Heart left ventricle (tissue), 16 donors: ENCODE measurements around the gene RBBP5. TPM values are rescaled to one million over a fixed set of nuclear protein-coding genes. Genes with fewer than 3 reads are reported as not detected.

Experiments
- ATAC-seq, 4 donors: fragments of 200-7000 bp; cut with Tn5 transposase; one replicate each; pipeline ENCODE4 v1.9.1; 2020 to 2022; ENCODE audit warnings: moderate library complexity in 4 of 4, mild to moderate bottlenecking in 3 of 4, moderate number of reproducible peaks in 1 of 4
- DNase-seq, 5 donors: peaks; one replicate each; pipeline ENCODE4 v3.0.0-alpha.2; 2020
- H3K27ac ChIP-seq, 12 donors: fragments of 200-600 bp; sonication (generic) in 4 of 12; one replicate each; pipeline versions ENCODE4 v1.5.0 to v1.8.0; 2016 to 2022; ENCODE audit warnings: mild to moderate bottlenecking in 2 of 12
- H3K27me3 ChIP-seq, 9 donors: fragments of 200-600 bp; sonication (generic) in 2 of 9; one replicate each; pipeline versions ENCODE4 v1.5.1 to v1.8.0; 2016 to 2022; ENCODE audit warnings: mild to moderate bottlenecking in 3 of 9
- H3K36me3 ChIP-seq, 9 donors: fragments of 200-600 bp; sonication (generic) in 2 of 9; one replicate each; pipeline versions ENCODE4 v1.5.0 to v1.8.0; 2018 to 2022; ENCODE audit warnings: mild to moderate bottlenecking in 2 of 9
- H3K4me1 ChIP-seq, 12 donors: fragments of 200-600 bp; sonication (generic) in 4 of 12; one replicate each; pipeline versions ENCODE4 v1.5.0 to v1.8.0; 2016 to 2022; ENCODE audit warnings: mild to moderate bottlenecking in 3 of 12
- H3K4me3 ChIP-seq, 12 donors: fragments of 200-600 bp; sonication (generic) in 4 of 12; one replicate each; pipeline versions ENCODE4 v1.5.0 to v1.8.0; 2017 to 2022; ENCODE audit warnings: mild to moderate bottlenecking in 9 of 12, moderate library complexity in 4 of 12
- H3K9me3 ChIP-seq, 12 donors: fragments of 200-600 bp; sonication (generic) in 4 of 12; one replicate each; pipeline versions ENCODE4 v1.5.0 to v1.8.0; 2016 to 2022; ENCODE audit warnings: mild to moderate bottlenecking in 1 of 12
- CTCF ChIP-seq, 12 donors: fragments of 200-600 bp; sonication (generic) in 4 of 12; IDR thresholded peaks; one replicate each; pipeline versions ENCODE4 v1.5.0 to v1.8.0; 2018 to 2022; ENCODE audit warnings: antibody characterized with exemption in 12 of 12, mild to moderate bottlenecking in 5 of 12
- POLR2A ChIP-seq, 2 donors: fragments of 450-650 bp; IDR thresholded peaks; one replicate each; pipeline ENCODE4 v1.6.1; 2017; ENCODE audit warnings: antibody characterized with exemption in 2 of 2, mild to moderate bottlenecking in 2 of 2, moderate library complexity in 2 of 2
- WGBS, 4 donors: extraction: QIAGEN DNeasy Blood & Tissue Kit in 2 of 4; methylation state at CpG; one replicate each; pipeline versions ENCODE4 v1.1.5 to v1.1.7; 2013 to 2018; 5-methylcytosine and 5-hydroxymethylcytosine counted together
- intact Hi-C, 10 donors: fragments of 100-400 bp; cut with DNase I; formaldehyde crosslinking; loops; one replicate each; pipeline versions ENCODE4 v1.11.1 to v1.14.2; 2022
- polyA plus RNA-seq, 2 donors: library from polyadenylated mRNA; stranded (reverse); fragments of 200-250 nt; gene quantifications; one replicate each; pipeline ENCODE4 v1.2.3, GENCODE V29; 2013
- total RNA-seq, 9 donors: library from RNA; depleted of rRNA in 2 of 9; stranded (reverse); fragments of >200 nt in 2 of 9; fragmentation: NEBNext Ultra II Directional in 3 of 9; extraction: Animal tissue kit (Norgen Biotek cat#: 25700) in 3 of 9; gene quantifications; one replicate each; pipeline versions ENCODE4 v1.1.0 to v1.2.4, GENCODE V29; 2016 to 2023
- donor health status: ischemic (EF 13 %, LVEDD 7.1; RV severe dilation, severe dysfunction).
- donor health status: healthy with polysubstance abuse.
- donor health status: DM: no; HTN: yes; CAD: no.
- donor health status: DM: no; HTN: no; CAD: no.
- donor health status: ischemic (EF 25% LVEDD 6.9; RV normal size, moderate dysfunction).
- donor health status: ischemic (EF 25% LVEDD 5.7; RV mildly dilated, moderate dysfunction).
- donor health status: healthy.
- donor health status: DM: yes; HTN: yes; CAD: no.
- donor health status: ischemic (EF 35%, LVEDD 5.7; RV mildly dilated, moderate dysfunction).
- donor health status: nonischemic (EF 11% LVEDD 7.7; RV severe dilation, severe dysfunction).
- donor health status: DM: yes; HTN: yes; CAD: no.
- donor health status: PGD.
- donor health status: ischemic (EF 29% LVEDD 5.4; RV normal size, mild dysfunction).
- donor health status: nonischemic (EF 23%, LVEDD 6.1; RV moderate dilation, normal function).

The RBBP5 gene
- total and polyA plus RNA-seq, 11 donors, result 3.8 to 12.1 (median 9.5) TPM

DNA sequence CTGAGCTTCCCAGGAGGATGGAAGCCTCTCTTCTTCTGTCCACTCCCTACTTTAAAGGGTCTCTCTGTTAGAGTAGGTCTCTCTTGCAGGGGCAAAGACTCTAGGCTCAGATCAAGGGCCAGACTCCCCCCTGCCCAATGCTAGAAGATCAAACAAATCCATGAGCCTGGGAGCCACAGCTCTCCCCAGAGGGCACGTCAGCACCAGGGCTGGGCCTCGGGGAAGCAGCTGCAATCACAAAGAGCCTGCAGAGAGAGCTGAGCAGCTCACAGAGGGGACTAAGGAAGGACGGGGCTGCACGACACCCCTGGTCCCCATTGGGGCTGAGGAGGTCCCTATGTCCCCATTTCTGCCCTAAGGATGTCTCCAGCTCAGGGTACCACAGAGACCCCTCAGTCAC, 74.9 kb downstream of the RBBP5 start:
- H3K27ac ChIP-seq, result no peak overlapping the region
- WGBS, 4 donors, result 17 to 67% (median 41%) methylated on average over 2 to 4 of the region's 4 CpGs
- H3K27me3 ChIP-seq, result peaks cover 5 to 60% (median 43%) of the 10 kb centered on the region in 9 donors
- H3K4me3 ChIP-seq, result no peak overlapping the region
- DNase-seq, result no peak
- intact Hi-C loops, result no loop called here
- H3K36me3 ChIP-seq, result no peaks in the 10 kb centered on the region
- ATAC-seq, result no peak
- no peaks in the 10 kb centered on the region for H3K9me3 ChIP-seq
- TF ChIP-seq POLR2A (IDR thresholded peaks at IDR 0.05), result no peak
- TF ChIP-seq CTCF (IDR thresholded peaks at IDR 0.05), result no peak
- H3K4me1 ChIP-seq, result peaks cover 0 to 10% (median 0%) of the 10 kb centered on the region in 12 donors

DNA sequence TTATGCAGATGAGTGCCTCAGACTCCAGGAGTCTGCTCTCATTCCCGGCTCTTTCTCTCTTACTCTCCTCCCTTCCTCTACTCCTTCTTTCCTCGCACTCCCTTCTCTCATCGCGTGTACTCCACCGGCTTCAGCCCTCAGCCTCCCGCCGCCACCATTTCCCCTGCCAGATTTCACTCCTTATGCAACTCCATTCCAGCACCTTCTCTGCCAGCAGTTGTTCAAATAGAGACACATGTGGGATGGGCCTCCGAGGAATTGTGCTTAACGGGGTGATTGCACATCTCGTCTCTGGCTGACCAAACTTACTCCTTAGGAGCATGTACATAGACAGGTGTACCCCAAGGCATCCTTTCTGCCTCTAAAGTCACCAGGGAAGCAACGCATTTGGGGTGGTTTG, 76.6 kb downstream of the RBBP5 start:
- H3K9me3 ChIP-seq, result no peaks in the 10 kb centered on the region
- intact Hi-C loops, result no loop called here
- H3K36me3 ChIP-seq, result no peaks in the 10 kb centered on the region
- H3K4me1 ChIP-seq, result peaks cover 0 to 10% (median 0%) of the 10 kb centered on the region in 12 donors
- TF ChIP-seq CTCF (IDR thresholded peaks at IDR 0.05), result no peak
- TF ChIP-seq POLR2A (IDR thresholded peaks at IDR 0.05), result no peak
- peaks cover 5 to 69% (median 46%) of the 10 kb centered on the region in 9 donors for H3K27me3 ChIP-seq
- no peak overlapping the region for H3K4me3 ChIP-seq
- DNase-seq, result no peak
- H3K27ac ChIP-seq, result no peak overlapping the region
- 33 to 40% (median 34%) methylated on average over 11 of the region's 11 CpGs for WGBS, 4 donors
- no peak for ATAC-seq

DNA sequence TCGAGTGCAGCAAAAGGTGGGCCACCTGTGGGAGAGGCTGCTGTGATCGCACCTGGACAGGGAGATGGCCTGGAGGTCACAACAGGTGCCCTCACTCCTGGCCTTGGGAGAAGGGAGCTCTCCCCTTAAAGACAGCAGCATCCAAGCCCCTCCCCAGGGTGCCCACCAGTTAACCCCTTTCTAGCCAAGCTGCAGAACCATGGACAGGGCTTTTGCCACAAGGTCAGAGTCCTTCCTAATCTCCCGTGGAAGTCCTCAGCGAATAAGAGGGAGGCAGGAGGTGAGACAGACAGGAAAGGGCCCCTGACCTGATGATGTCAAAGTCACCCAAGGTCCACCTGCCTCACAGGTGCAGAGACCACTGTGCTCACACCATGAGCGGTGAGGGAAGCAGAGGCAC, 77.0 kb downstream of the RBBP5 start:
- peaks cover 5 to 69% (median 46%) of the 10 kb centered on the region in 9 donors for H3K27me3 ChIP-seq
- H3K36me3 ChIP-seq, result no peaks in the 10 kb centered on the region
- no peaks in the 10 kb centered on the region for H3K9me3 ChIP-seq
- TF ChIP-seq POLR2A (IDR thresholded peaks at IDR 0.05), result no peak
- H3K4me1 ChIP-seq, result peaks cover 0 to 10% (median 0%) of the 10 kb centered on the region in 12 donors
- WGBS, 4 donors, result 19 to 37% (median 27%) methylated on average over 2 to 5 of the region's 5 CpGs
- no peak overlapping the region for H3K27ac ChIP-seq
- no peak overlapping the region for H3K4me3 ChIP-seq
- ATAC-seq, result no peak
- DNase-seq, result no peak
- intact Hi-C loops, result no loop called here

DNA sequence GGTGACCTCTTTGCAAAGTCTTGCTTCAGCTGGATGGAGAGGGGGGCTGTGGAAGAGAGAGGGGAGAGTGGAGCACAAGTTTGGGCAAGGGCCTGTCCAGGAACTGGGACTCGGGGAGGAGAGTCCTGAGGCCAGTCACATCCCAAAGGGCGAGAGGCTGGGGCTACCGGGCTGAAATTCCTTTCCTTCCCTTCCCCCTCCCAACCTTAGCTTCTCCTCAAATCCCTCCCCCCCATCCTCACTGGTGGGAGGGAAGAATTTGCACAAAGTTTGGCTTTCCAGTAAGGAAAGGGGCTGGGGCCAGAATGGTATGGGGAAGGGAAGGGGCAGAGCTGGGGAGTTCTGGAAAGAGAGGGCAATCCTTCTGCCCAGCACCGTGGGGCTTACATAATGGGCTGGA, 77.9 kb downstream of the RBBP5 start:
- no peak for ATAC-seq
- peaks cover 0 to 10% (median 0%) of the 10 kb centered on the region in 12 donors for H3K4me1 ChIP-seq
- no peak overlapping the region for H3K4me3 ChIP-seq
- WGBS, 4 donors, result 19 to 30% (median 24%) methylated on average over 4 of the region's 4 CpGs
- peaks cover 5 to 69% (median 46%) of the 10 kb centered on the region in 9 donors for H3K27me3 ChIP-seq
- no peak for TF ChIP-seq CTCF (IDR thresholded peaks at IDR 0.05)
- TF ChIP-seq POLR2A (IDR thresholded peaks at IDR 0.05), result no peak
- no peak overlapping the region for H3K27ac ChIP-seq
- intact Hi-C loops, result no loop called here
- no peaks in the 10 kb centered on the region for H3K9me3 ChIP-seq
- H3K36me3 ChIP-seq, result no peaks in the 10 kb centered on the region
- no peak for DNase-seq
